Activated T-helper 1 cell treated with Interleukin-2 at 50 U/mL for 16 hours (primary cell): Measurements from ENCODE around the gene YBX2.

ENCODE experiments used
- DNase-seq: peaks from one replicate; pipeline ENCODE4 v3.0.0-alpha.2; 2020; ENCODE audit warnings: low read depth

The YBX2 gene

GRCh38 chr17:7296189-7296861 is 1.9 kb upstream of the YBX2 start:
- DNase-seq, result peak; percentile 53

- DNase-seq, result no peak
Observed at GRCh38 chr17:7295230-7296180, 1.1 kb upstream of the YBX2 start.

- no peak for DNase-seq
Observed at GRCh38 chr17:7293816-7294613, 424 bp downstream of the YBX2 start.

- no peak for DNase-seq
Observed at GRCh38 chr17:7293159-7293558, 1.3 kb downstream of the YBX2 start.

GRCh38 chr17:7292729-7293128 is 1.7 kb downstream of the YBX2 start:
- no peak for DNase-seq

- DNase-seq, result no peak
Observed at GRCh38 chr17:7292194-7292593, 2.2 kb downstream of the YBX2 start.

DNA sequence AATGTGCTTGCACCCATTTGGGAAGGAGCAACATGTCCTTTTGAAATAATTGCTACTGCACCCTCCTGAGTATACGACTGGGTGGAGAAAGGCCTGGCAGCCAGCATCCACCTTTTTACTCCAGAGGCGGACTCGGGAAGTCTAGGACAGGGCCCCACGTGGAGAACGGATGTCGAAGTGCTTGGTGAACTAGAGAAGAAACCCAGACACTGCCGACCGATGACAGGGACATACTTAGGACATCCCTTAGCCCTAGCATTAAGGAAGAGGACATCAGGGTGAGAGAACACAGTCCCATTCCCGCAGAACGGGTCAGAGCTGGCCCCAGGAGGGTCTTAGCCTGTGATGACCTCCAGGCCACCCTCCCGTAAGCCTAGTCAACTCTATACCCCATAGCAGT is 3.8 kb downstream of the YBX2 start:
- no peak for DNase-seq

- no peak for DNase-seq
Observed at GRCh38 chr17:7290166-7290565, 4.3 kb downstream of the YBX2 start.

DNA sequence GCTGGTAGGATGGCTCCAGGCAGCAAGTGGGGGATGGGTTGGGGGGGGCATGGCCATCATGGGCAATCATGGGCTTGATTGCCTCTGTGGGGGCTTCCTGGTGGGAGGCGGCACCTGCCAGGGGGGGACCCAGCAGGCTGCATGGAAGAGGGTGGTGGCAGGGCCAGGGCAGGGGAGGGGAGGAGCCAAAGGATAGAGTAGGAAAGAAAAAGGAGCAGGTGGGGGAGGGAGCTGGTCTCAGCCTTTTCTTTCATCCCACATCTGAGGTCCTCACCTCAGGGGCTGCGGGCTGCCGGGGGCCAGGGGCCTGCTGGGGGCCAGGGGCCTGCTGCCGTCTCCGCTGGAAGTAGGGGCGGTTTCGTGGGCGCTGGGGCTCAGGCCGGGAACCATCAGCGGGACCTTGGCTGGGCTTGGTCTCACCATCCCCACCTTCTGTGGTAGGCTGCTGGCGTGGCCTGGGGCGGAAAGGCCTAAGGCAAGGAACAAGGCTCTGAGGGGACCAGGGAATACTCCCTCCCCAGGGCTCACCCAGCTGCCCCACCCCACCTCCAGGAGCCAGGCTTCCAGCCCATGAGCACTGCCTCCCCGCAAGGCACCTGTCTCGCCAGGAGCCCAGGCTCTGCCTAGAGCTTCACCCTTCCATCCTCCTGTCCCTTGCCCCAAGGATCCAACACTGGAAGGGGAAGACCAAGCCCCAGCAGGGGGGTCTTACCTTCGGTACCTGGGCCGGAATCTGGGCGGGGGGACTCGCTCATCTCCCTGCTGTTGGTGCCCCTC is 5.0 kb downstream of the YBX2 start:
- DNase-seq, result no peak

- DNase-seq, result no peak
Observed at GRCh38 chr17:7285679-7286078, 8.8 kb downstream of the YBX2 start.

DNA sequence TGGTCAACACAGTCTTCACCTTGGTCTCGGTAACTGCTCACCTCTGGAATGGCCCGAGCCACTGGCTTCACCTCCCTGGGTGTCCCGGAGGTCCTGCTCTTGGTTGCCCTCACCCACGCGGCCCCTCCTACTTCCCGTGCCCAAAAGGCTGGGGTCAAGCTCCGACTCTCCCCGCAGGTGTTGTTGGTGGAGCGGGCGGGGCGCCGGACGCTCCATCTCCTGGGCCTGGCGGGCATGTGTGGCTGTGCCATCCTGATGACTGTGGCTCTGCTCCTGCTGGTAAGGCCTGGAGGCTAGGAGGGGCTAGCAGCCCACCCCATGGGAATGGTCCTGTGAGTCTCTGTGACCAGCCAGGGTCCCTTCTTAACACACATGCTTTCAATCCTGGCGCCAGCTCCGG is 9.5 kb downstream of the YBX2 start:
- no peak for DNase-seq

DNA sequence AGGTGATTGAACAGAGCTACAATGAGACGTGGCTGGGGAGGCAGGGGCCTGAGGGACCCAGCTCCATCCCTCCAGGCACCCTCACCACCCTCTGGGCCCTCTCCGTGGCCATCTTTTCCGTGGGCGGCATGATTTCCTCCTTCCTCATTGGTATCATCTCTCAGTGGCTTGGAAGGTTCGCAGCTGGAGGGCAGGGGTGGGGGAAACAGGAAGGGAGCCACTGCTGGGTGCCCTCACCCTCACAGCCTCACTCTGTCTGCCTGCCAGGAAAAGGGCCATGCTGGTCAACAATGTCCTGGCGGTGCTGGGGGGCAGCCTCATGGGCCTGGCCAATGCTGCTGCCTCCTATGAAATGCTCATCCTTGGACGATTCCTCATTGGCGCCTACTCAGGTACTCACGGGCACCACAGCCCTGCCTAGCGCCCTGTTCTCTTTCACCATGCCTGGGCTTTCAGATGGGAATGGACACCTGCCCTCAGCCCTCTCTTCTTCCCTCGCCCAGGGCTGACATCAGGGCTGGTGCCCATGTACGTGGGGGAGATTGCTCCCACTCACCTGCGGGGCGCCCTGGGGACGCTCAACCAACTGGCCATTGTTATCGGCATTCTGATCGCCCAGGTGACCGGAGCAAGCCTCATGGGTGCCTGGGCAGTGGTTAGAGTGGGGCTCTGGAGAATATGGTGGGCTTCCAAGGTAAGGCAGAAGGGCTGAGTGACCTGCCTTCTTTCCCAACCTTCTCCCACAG is 10.8 kb downstream of the YBX2 start:
- DNase-seq, result no peak

DNA sequence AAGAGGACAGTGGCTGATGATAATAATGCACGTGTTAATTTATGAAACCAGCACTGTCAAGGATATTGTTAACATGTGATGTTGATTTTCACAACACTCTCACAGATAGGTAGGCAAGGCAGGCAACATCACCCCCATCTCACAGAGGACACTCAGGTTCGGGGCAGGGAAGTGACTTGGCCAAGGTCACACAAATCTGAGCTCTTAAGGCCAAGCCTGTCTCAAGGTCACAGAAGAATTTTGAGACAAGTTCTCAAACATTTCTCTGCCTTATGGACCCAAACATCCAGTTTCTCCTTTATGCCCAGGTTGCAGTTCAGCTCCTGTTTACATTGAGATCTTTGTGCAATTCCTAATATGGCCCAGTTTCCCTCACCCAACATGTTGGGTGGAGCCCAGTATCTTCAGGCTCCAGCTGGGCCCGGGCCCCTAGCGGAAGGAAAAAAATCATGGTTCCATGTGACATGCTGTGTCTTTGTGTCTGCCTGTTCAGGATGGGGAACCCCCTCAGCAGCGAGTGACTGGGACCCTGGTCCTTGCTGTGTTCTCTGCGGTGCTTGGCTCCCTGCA is 11.6 kb downstream of the YBX2 start:
- no peak for DNase-seq

- no peak for DNase-seq
Observed at GRCh38 chr17:7281953-7282751, 12.3 kb downstream of the YBX2 start.

GRCh38 chr17:7281074-7281952 is 13.1 kb downstream of the YBX2 start, which contains the start of gene SLC2A4:
SLC2A4 (plus strand) TSS chr17:7281718; CDS start chr17:7281935, 217 bp downstream.
- DNase-seq, result peak; percentile 61

- peak; percentile 74 for DNase-seq
Observed at GRCh38 chr17:7280519-7281073, 13.8 kb downstream of the YBX2 start.

DNA sequence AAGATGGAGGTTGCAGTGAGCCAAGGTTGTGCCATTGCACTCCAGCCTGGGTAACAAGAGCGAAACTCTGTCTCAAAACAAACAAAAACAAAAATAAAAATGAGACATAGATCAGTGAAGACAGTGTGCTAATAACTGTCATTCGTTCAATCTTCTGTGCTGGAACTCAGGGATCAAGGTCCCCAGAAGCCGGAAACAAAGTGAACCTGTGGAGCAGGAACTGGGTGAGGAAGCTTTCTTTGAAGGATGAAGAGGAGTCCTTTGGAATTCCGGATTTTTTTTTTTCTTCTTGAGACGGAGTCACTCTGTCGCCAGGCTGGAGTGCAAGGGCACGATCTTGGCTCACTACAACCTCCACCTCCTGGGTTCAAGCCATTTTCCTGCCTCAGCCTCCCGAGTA is 15.0 kb downstream of the YBX2 start:
- DNase-seq, result no peak

GRCh38 chr17:7266784-7267183 is 27.7 kb downstream of the YBX2 start:
- DNase-seq, result no peak

DNA sequence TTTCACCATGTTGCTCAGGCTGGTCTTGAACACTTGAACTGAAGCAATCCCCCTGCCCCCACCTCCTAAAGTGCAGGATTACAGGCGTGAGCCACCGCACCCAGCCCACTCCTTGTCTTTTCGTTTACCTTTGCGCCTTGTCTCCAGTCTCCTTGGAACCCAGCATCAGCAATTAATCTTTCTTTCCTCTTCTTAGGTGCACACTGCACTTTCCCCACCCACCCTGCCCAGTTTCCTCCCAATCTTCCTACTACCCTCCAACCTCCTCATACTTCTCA is 30.7 kb downstream of the YBX2 start:
- no peak for DNase-seq
